Activated T-cell treated with anti-CD3 and anti-CD28 coated beads for 48 hours (primary cell): Measurements from ENCODE around the gene C5orf52.
"Not testable (repeated sequence)": the region's sequence is repeated elsewhere in the genome, so short reads cannot be mapped to it uniquely, and the experiment has no call there.

ENCODE experiments used
- DNase-seq: peaks from one replicate; pipeline ENCODE4 v3.0.0-alpha.2; 2020; ENCODE audit warnings: low read depth

Gene C5orf52

DNA sequence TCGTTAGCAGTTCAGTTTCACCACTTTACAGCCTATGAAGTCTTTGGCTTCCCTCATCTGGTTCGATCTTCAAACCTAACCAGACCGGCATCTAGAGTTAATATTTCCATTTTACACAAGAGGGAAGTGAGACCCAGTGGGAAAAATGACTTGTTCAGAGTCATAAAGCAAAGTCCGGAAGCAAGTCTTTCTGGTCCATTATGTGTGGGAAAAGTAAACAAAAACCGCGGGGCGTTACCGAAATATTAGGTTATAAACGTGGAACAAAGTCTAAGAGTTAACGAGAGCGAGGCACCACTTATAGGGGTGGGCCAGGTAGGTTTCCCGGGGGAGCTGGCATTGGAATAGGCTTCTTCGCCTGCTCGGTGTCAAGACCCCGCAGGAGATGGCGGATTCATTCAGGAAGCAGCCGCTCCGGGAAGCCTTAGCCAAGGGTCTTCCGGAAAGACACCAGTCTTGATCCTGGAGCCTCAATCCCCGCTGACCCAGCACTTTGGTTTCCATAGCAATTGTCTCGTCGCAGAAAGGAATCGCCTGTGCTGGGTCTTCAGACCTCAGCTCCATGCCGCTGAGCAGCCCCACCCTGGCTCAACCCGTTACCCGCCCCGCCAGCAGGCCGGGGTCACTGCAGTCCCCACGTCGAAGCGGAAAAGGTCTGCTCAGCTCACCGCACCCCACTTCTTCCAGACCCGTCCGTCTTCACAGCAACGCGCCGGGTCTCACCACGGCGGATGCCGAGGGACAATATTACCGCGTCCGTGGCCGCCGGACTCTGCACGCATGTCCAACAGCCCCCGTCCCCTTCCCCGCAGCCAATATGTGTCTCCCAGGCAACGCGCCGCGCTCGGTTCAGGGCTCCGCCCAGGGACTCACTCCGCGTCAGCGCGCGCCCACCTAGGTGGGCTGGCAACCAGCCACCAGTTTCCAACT, at the start of gene C5orf52:
TSS of gene C5orf52 (plus strand) at position 872 of the 930 bp plus-strand sequence. CDS start 82 bp downstream, outside the sequence.
- no peak for DNase-seq

DNA sequence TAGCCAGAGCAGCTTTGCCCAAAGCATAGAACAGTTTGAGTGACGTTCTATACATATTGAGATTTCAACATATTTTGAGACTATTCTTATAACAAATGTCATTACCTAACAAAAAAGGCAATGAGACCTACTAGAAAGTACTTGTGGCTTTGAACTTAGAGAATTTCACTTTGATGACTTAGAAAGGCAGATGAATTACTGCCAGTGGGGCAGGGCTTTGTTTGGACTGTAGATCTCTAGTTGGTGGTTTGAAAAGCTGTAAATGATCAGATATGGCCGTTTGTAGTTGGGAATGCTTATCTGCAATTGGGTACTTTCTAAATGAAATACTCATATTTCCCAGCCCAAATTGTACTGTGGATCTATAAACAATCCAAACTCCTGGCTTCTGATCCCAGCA, 47.2 kb upstream of the C5orf52 start:
- no peak for DNase-seq

DNA sequence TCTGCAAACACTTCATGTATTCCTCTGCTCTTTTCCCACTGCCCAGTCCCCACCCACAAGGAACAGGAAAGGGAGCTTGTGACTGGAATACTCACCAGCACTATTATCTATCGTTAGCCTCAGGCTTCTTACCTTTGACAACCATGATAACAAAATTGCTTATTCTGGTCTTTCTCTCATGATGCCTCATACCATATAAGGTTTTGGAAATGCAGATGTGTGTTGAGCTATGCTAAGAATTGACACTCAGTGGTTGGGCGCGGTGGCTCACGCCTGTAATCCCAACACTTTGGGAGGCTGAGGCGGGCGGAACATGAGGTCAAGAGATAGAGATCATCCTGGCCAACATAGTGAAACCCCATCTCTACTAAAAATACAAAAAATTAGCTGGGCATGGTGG, 44.5 kb upstream of the C5orf52 start:
- no peak for DNase-seq

DNA sequence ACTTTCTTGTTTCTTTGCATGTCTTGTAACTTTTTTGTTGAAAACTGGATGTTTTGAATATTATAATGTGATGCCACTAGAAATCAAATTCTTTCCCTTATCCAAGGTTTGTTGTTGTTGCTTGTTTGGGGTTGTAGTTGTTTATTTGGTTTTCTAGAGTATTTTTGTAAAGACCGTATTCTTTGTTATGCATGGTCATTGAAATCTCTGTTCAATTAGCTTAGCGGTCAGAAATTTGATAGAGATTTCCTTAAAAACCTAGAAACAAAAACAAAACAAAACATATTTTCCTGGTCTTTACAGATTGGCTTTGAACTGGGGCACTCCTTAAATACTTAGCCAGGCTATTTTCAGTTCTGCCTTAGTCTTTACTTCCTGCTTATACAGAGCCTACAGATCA, 41.0 kb upstream of the C5orf52 start:
- no peak for DNase-seq

- no peak for DNase-seq
Measured at GRCh38 chr5:157640406-157641066, 30.8 kb upstream of the C5orf52 start.

DNA sequence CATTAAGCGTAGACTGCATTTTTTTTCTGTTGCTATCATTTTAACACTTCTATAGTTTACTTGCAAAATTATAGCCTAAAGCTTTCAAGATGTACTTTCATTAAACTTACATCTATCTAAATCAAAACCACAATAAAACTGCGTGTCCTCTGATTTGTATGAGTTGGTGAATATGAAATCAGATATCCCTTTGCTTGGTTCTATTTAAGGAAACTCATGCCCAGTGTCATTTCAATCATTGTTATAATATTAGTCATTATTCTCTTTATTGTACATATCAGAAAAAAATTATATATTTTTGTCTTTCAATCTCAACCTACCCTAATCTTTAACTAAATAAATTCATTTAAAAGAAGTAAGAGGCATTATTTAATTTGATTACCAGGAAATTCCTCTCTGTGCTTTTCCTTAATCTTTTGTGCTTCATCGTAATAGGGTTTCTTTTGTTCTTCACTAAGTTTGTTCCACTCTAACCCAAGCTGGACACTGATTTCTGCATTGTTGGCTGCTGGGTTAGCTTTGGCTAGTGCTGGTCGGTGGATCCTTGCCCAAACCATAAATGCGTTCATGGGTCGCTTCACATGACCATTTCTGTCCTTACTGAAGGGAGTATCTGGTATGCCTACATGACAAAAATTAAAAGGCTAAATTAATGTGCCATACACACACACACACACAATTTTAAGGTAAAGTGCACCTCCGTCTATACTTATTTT, 22.9 kb upstream of the C5orf52 start:
- no peak for DNase-seq

- no peak for DNase-seq
Measured at GRCh38 chr5:157649101-157649500, 22.2 kb upstream of the C5orf52 start.

GRCh38 chr5:157650991-157651611, 20.2 kb upstream of the C5orf52 start:
- DNase-seq = no peak

DNA sequence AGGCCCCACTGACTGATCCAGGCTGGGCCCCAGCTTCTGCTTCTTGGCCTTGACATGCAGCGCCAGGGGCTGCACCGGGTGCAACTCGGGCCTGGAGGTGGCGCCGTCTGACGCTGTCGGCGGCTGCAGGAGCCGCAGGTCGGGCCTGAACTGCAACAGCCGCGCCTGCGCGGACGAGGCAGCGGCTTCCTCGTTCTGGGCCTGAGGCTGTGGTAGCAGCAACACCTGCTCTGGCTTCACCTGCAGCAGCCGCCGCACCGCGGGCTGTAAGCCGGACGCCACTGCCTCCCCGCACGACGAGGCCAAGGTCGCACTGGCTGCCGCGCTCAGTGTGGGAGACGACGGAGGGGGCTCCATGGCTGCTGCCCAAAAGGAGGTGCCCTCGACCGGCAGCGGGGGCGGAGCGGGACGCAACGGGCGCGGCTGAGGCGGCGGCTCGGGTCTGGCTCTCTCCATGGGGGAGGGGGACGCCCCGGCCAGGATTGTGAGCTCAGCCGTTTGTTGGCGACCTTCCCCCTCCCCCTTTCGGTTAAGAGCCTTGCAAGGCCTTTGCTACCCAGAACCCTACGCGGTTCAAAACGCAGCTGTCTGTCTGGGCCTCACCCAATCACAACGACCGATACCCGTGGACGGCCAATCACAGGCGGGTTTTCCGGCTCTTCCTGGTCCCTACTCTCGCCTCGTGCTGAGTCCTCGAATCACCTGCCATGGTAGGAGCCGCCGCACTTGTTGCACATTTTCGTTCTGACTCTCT, 19.5 kb upstream of the C5orf52 start:
- DNase-seq = peak; percentile 79

- DNase-seq = no peak
Measured at GRCh38 chr5:157652377-157652692, 19.0 kb upstream of the C5orf52 start, which contains the start of gene SOX30. TSS of gene SOX30 (minus strand) at chr5:157652438. CDS start at chr5:157652078, 360 bp downstream.

DNA sequence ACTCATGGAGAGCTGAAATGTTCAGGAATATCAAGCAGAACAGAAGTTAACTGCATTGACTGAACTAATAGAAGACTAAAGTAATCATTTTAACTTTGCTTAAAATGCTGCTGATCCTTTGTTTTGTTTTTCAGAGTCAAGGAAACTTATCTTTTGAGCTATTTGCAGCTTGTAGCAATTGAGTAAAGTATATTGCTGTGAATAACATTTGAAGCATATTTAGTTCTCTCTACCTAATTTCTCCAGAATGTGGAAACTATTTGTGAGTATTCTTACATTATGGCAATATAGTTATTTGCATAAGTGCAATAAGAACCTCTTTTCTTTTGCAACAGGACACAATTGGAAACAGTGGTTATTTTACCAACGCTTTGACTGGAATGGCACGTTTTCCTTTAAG, 13.8 kb upstream of the C5orf52 start:
- DNase-seq = no peak

DNA sequence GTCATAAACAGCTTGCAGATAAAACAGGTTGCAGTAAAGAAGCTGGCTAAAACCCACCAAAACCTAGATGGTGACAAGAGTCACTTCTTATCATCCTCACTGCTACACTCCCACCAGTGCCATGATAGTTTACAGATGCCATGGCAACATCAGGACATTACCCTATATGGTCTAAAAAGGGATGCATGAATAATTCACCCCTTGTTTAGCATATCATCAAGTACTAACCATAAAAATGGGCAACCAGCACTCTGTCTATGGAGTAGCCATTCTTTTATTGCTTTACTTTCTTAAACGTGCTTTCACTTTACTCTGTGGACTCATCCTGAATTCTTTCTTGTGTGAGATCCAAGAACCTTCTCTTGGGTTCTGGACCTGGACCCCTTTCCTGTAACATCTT, 12.4 kb upstream of the C5orf52 start:
- DNase-seq = no peak

DNA sequence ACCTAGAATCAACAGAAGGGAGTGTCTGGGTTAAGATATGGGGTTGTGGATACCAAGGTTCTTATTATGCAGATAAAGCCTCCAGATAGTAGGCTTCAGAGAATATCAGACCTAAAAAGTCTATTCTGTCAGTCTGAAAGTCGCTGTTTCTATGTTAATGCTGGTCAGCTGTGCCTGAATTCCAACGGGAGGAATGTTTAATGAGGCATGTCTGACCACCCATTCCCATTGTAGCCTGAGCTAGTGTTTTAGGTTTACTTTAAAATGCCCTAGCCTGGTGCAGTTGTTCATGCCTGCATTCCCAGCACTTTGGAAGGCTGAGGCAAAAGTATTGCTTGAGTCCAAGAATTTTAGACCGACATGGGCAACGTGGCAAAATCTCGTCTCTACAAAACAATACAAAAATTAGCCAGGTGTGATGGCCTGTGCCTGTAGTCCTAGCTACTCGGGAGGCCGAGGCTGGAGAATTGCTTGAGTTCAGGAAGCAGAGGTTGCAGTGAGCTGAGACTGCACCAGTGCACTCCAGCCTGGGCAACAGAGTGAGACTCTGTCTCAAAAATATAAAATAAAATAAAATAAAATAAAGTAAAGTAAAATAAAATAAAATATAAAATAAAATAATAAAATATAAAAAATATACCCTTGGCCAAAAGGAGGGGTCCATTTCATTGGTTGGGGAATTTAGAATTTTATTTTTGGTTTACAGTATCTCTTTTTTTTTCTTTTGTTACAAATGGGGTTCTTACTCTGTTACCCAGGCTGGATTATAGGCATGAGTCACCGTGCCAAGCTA, 11.3 kb upstream of the C5orf52 start:
- no peak for DNase-seq

DNA sequence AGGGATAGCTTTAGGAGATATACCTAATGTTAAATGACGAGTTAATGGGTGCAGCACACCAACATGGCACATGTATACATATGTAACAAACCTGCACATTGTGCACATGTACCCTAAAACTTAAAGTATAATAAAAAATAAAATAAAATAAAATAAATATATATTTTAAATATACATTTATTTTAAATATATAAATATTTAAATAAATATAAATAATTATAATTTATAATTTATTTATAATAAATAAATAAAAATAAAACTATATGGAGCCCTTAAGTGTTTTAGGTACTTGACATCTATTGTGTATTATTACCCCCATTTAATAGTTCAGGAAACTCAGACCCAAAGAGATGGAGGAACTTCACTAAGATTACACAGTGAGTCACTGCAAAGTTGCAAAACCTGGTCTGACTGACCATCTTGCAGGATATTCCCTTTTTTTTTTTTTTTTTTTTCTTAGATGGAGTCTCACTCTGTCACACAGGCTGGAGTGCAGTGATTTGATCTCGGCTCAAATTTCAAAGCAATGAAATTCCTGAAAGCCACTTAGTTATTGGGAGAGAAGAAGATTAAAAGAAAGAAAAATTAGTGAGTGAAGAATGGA, 5.8 kb upstream of the C5orf52 start:
- DNase-seq = no peak

DNA sequence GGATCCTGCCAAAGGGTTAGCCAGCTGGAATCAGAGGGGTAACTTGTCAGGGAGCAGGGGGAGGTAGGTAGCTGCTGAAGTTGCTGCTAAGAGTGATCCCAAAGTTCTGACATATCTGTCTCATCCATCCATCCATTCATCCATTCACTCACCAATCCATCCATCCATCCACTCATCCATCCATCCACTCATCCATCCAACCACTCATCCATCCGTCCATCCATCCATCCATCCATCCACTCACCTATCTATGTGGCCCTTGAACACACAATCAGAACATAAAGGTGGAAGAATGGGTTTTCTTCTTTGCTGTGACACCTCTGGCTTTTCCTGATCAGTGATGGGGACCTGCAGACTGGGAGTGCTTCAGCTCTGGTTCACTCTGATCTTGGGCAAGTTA, 3.0 kb upstream of the C5orf52 start:
- DNase-seq = no peak

GRCh38 chr5:157669701-157670097, 1.6 kb upstream of the C5orf52 start:
- no peak for DNase-seq

GRCh38 chr5:157671592-157672330, 428 bp downstream of the C5orf52 start:
- DNase-seq = no peak

GRCh38 chr5:157672976-157673375, 1.6 kb downstream of the C5orf52 start:
- DNase-seq = no peak

- not testable (repeated sequence) for DNase-seq
Measured at GRCh38 chr5:157674351-157674750, 3.0 kb downstream of the C5orf52 start.

DNA sequence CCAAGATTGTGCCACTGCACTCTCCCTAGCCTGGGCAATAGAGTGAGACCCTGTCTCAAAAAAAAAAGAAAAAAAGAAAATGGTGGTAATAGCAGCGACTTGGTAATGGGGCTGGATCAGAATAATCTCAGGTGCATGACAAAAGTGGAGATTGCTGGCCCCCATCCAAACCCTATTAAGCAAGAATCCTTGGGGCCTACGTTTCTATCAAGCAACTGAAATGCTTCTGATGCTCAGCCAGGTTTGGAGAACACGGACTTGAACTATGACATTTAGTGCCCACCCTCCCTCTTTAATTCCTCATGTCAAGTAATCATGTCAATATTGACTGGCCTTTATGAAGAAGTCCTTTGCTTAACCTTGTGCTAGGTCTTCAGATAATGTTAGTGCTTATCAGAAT, 6.6 kb downstream of the C5orf52 start:
- no peak for DNase-seq
